Loucy (cell line): ENCODE measurements around the gene PITX1.

Source experiments
- CTCF ChIP-seq: fragments of 200-600 bp; sonication (generic); conservative IDR thresholded peaks from 2 replicates; pipeline ENCODE4 v1.5.1; 2014; ENCODE audit warnings: mild to moderate bottlenecking, antibody characterized with exemption, low read length
- EZH2phosphoT487 ChIP-seq: fragments of 200-600 bp; IDR thresholded peaks from 2 replicates; pipeline ENCODE4 v1.6.1; 2018; ENCODE audit warnings: antibody characterized with exemption, mild to moderate bottlenecking, moderate library complexity, borderline replicate concordance

- TF ChIP-seq CTCF = no peak
- no peak for TF ChIP-seq EZH2phosphoT487
Measured at GRCh38 chr5:135020111-135020895, 13.7 kb downstream of the PITX1 start.
